Measurements from ENCODE around the gene C20orf173. TPM values are rescaled to one million over a fixed set of nuclear protein-coding genes. Genes with fewer than 3 reads are reported as not detected.
"Not testable (repeated sequence)": the region's sequence is repeated elsewhere in the genome, so short reads cannot be mapped to it uniquely, and the experiment has no call there.

C20orf173 gene
- total RNA-seq, 2 donors from 2014 or later, result not detected

GRCh38 chr20:35551503-35551902, 22.1 kb upstream of the C20orf173 start:
- Histone ChIP-seq H3K27me3 (ENCODE audit: control insufficient read depth, insufficient read depth, low read length, poor library complexity, severe bottlenecking) (no peaks in the 10 kb centered on the region), H3K27ac (ENCODE audit: low read depth, low read length) (no peak overlapping the region), H3K36me3 (ENCODE audit: control insufficient read depth, insufficient read depth, low read length) (peaks cover 68% of the 10 kb centered on the region), H3K9me3 (ENCODE audit: control insufficient read depth, low read length) (no peaks in the 10 kb centered on the region), H3K4me1 (ENCODE audit: control insufficient read depth, insufficient read depth, low read length) (no peaks in the 10 kb centered on the region), H3K9ac (ENCODE audit: extremely low read depth, low read length, poor library complexity, severe bottlenecking) (no peak overlapping the region), H3K4me3 (ENCODE audit: low read length) (no peak overlapping the region)
- DNase-seq, result no peak
- TF ChIP-seq, protein P1, sequence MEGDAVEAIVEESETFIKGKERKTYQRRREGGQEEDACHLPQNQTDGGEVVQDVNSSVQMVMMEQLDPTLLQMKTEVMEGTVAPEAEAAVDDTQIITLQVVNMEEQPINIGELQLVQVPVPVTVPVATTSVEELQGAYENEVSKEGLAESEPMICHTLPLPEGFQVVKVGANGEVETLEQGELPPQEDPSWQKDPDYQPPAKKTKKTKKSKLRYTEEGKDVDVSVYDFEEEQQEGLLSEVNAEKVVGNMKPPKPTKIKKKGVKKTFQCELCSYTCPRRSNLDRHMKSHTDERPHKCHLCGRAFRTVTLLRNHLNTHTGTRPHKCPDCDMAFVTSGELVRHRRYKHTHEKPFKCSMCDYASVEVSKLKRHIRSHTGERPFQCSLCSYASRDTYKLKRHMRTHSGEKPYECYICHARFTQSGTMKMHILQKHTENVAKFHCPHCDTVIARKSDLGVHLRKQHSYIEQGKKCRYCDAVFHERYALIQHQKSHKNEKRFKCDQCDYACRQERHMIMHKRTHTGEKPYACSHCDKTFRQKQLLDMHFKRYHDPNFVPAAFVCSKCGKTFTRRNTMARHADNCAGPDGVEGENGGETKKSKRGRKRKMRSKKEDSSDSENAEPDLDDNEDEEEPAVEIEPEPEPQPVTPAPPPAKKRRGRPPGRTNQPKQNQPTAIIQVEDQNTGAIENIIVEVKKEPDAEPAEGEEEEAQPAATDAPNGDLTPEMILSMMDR (conservative IDR thresholded peaks at IDR 0.05), result no peak
- Mint-ChIP-seq H3K27ac (no peak overlapping the region), H3K4me1 (no peaks in the 10 kb centered on the region), H3K9me3 (no peaks in the 10 kb centered on the region), H3K36me3 (ENCODE audit: low read depth) (peaks cover 28% of the 10 kb centered on the region), H3K27me3 (ENCODE audit: insufficient read depth) (no peaks in the 10 kb centered on the region), H3K4me3 (no peak overlapping the region)
- 94% methylated on average over 4 of the region's 4 CpGs for WGBS, 2 experiments (ENCODE audit: insufficient coverage in 1 of 2, insufficient read length in 1 of 2)

GRCh38 chr20:35547329-35547728, 17.9 kb upstream of the C20orf173 start:
- no peak for DNase-seq
- no peak overlapping the region for H3K9ac ChIP-seq (ENCODE audit: extremely low read depth, low read length, poor library complexity, severe bottlenecking)
- H3K9me3 Mint-ChIP-seq, result no peaks in the 10 kb centered on the region
- no peak overlapping the region for H3K4me3 ChIP-seq (ENCODE audit: low read length)
- peaks cover 5% of the 10 kb centered on the region for H3K4me1 Mint-ChIP-seq
- peaks cover 65% of the 10 kb centered on the region for H3K36me3 ChIP-seq (ENCODE audit: control insufficient read depth, insufficient read depth, low read length)
- no peaks in the 10 kb centered on the region for H3K27me3 ChIP-seq (ENCODE audit: control insufficient read depth, insufficient read depth, low read length, poor library complexity, severe bottlenecking)
- WGBS, 2 experiments (ENCODE audit: insufficient coverage in 1 of 2, insufficient read length in 1 of 2), result 83 to 100% methylated on average over 4 to 9 of the region's 9 CpGs
- H3K36me3 Mint-ChIP-seq (ENCODE audit: low read depth), result peaks cover 27% of the 10 kb centered on the region
- TF ChIP-seq, protein P1 (conservative IDR thresholded peaks at IDR 0.05), result no peak
- no peak overlapping the region for H3K4me3 Mint-ChIP-seq
- no peak overlapping the region for H3K27ac Mint-ChIP-seq
- H3K4me1 ChIP-seq (ENCODE audit: control insufficient read depth, insufficient read depth, low read length), result no peaks in the 10 kb centered on the region
- no peaks in the 10 kb centered on the region for H3K9me3 ChIP-seq (ENCODE audit: control insufficient read depth, low read length)
- no peak overlapping the region for H3K27ac ChIP-seq (ENCODE audit: low read depth, low read length)
- no peaks in the 10 kb centered on the region for H3K27me3 Mint-ChIP-seq (ENCODE audit: insufficient read depth)

- no peak for DNase-seq
- Histone ChIP-seq H3K9ac (ENCODE audit: extremely low read depth, low read length, poor library complexity, severe bottlenecking) (no peak overlapping the region), H3K27ac (ENCODE audit: low read depth, low read length) (no peak overlapping the region), H3K9me3 (ENCODE audit: control insufficient read depth, low read length) (no peaks in the 10 kb centered on the region), H3K36me3 (ENCODE audit: control insufficient read depth, insufficient read depth, low read length) (peaks cover 53% of the 10 kb centered on the region), H3K27me3 (ENCODE audit: control insufficient read depth, insufficient read depth, low read length, poor library complexity, severe bottlenecking) (no peaks in the 10 kb centered on the region), H3K4me1 (ENCODE audit: control insufficient read depth, insufficient read depth, low read length) (no peaks in the 10 kb centered on the region), H3K4me3 (ENCODE audit: low read length) (no peak overlapping the region)
- TF ChIP-seq, protein P1 (conservative IDR thresholded peaks at IDR 0.05), result no peak
- Mint-ChIP-seq H3K9me3 (no peaks in the 10 kb centered on the region), H3K36me3 (ENCODE audit: low read depth) (peaks cover 27% of the 10 kb centered on the region), H3K4me1 (peaks cover 5% of the 10 kb centered on the region), H3K27me3 (ENCODE audit: insufficient read depth) (no peaks in the 10 kb centered on the region), H3K4me3 (no peak overlapping the region), H3K27ac (no peak overlapping the region)
- 79 to 100% methylated on average over 1 of the region's 1 CpG for WGBS, 2 experiments (ENCODE audit: insufficient coverage in 1 of 2, insufficient read length in 1 of 2)
These were observed 16.7 kb upstream of the C20orf173 start for GRCh38 chr20:35546127-35546526.

GRCh38 chr20:35544941-35545340, 15.5 kb upstream of the C20orf173 start:
- not testable (repeated sequence) for H3K9ac ChIP-seq (ENCODE audit: extremely low read depth, low read length, poor library complexity, severe bottlenecking); H3K27me3 Mint-ChIP-seq (ENCODE audit: insufficient read depth); H3K27ac Mint-ChIP-seq; H3K9me3 ChIP-seq (ENCODE audit: control insufficient read depth, low read length); H3K4me1 ChIP-seq (ENCODE audit: control insufficient read depth, insufficient read depth, low read length); DNase-seq; H3K27ac ChIP-seq (ENCODE audit: low read depth, low read length); H3K4me1 Mint-ChIP-seq; H3K27me3 ChIP-seq (ENCODE audit: control insufficient read depth, insufficient read depth, low read length, poor library complexity, severe bottlenecking); H3K4me3 ChIP-seq (ENCODE audit: low read length); H3K4me3 Mint-ChIP-seq; H3K9me3 Mint-ChIP-seq
- peaks cover 45% of the 10 kb centered on the region for H3K36me3 ChIP-seq (ENCODE audit: control insufficient read depth, insufficient read depth, low read length)
- H3K36me3 Mint-ChIP-seq (ENCODE audit: low read depth), result peaks cover 25% of the 10 kb centered on the region
- 88 to 94% methylated on average over 3 to 7 of the region's 7 CpGs for WGBS, 2 experiments (ENCODE audit: insufficient coverage in 1 of 2, insufficient read length in 1 of 2)
